Panc1 (cell line): Measurements from ENCODE around the gene SLC25A43.

Experiments used
- CTCF ChIP-seq: fragments of 450-650 bp; IDR thresholded peaks from 2 replicates; pipeline ENCODE4 v1.5.1; 2017; ENCODE audit warnings: mild to moderate bottlenecking
- POLR2AphosphoS5 ChIP-seq: IDR thresholded peaks from 2 replicates; pipeline ENCODE4 v1.6.1; 2012; ENCODE audit warnings: mild to moderate bottlenecking, low read depth, low read length, moderate library complexity
- REST ChIP-seq, 2 experiments: IDR thresholded peaks; 2 replicates each; pipeline ENCODE4 v1.6.1; 2011 to 2012; ENCODE audit warnings: low read depth in 2 of 2, control low read depth in 1 of 2, low read length in 1 of 2, mild to moderate bottlenecking in 1 of 2, moderate library complexity in 1 of 2; ENCODE audit not compliant: insufficient read depth in 1 of 2
- SIN3A ChIP-seq: IDR thresholded peaks from 2 replicates; pipeline ENCODE4 v1.6.1; 2012; ENCODE audit warnings: low read depth, mild to moderate bottlenecking, low read length, moderate library complexity, borderline replicate concordance; ENCODE audit not compliant: insufficient read depth
- TCF7L2 ChIP-seq: IDR thresholded peaks from 2 replicates; pipeline ENCODE4 v1.6.1; 2011; ENCODE audit warnings: mild to moderate bottlenecking, low read depth, low read length, inconsistent platforms

- no peak for TF ChIP-seq CTCF
- no peak for TF ChIP-seq POLR2AphosphoS5
- no peak for TF ChIP-seq REST (IDR thresholded peaks at IDR 0.05; ENCODE audit: insufficient read depth in 1 of 2, low read depth in 2 of 2, low read length in 1 of 2)
- no peak for TF ChIP-seq TCF7L2
- TF ChIP-seq SIN3A, result no peak
Observed at GRCh38 chrX:119500061-119500800, 101.1 kb downstream of the SLC25A43 start.
